Loucy (cell line): ENCODE data around the gene TUSC1.
"Not testable (repeated sequence)": the region's sequence is repeated elsewhere in the genome, so short reads cannot be mapped to it uniquely, and the experiment has no call there.

Source experiments
- H2AFZ ChIP-seq: fragments of 200-600 bp; sonication (generic); 2 replicates; pipeline ENCODE4 v1.6.0; 2016; ENCODE audit warnings: antibody characterized with exemption, mild to moderate bottlenecking, low read length, moderate library complexity
- H3F3A ChIP-seq: fragments of 200-600 bp; 2 replicates; pipeline ENCODE4 v1.6.0; 2016; ENCODE audit warnings: antibody characterized with exemption, low read depth, mild to moderate bottlenecking
- H3K27me3 ChIP-seq: fragments of 200-600 bp; sonication (generic); 2 replicates; pipeline ENCODE4 v1.6.1; 2014; ENCODE audit warnings: low read length, mild to moderate bottlenecking; ENCODE audit not compliant: insufficient read depth, poor library complexity, severe bottlenecking
- H3K36me3 ChIP-seq: fragments of 200-600 bp; sonication (generic); 2 replicates; pipeline ENCODE4 v1.6.1; 2016; ENCODE audit warnings: low read length; ENCODE audit not compliant: insufficient read depth
- H3K4me1 ChIP-seq: fragments of 200-600 bp; sonication (generic); 2 replicates; pipeline ENCODE4 v1.5.1; 2014; ENCODE audit warnings: low read length, mild to moderate bottlenecking; ENCODE audit not compliant: insufficient read depth, poor library complexity, severe bottlenecking
- H3K4me2 ChIP-seq: fragments of 200-600 bp; sonication (generic); 2 replicates; pipeline ENCODE4 v1.6.0; 2014; ENCODE audit warnings: antibody characterized with exemption, low read length, low read depth, mild to moderate bottlenecking; ENCODE audit not compliant: poor library complexity, severe bottlenecking
- H3K4me3 ChIP-seq: fragments of 200-600 bp; sonication (generic); 2 replicates; pipeline ENCODE4 v1.5.1; 2014; ENCODE audit warnings: low read length, mild to moderate bottlenecking, mixed read lengths; ENCODE audit not compliant: poor library complexity, severe bottlenecking
- H3K79me2 ChIP-seq: fragments of 200-600 bp; sonication (generic); 2 replicates; pipeline ENCODE4 v1.6.1; 2014; ENCODE audit warnings: low read length; ENCODE audit not compliant: insufficient read depth
- H3K9ac ChIP-seq: fragments of 200-600 bp; sonication (generic); 2 replicates; pipeline ENCODE4 v1.6.0; 2014; ENCODE audit warnings: mild to moderate bottlenecking, low read depth, low read length, moderate library complexity; ENCODE audit not compliant: poor library complexity, severe bottlenecking
- H3K9me2 ChIP-seq: fragments of 200-600 bp; sonication (generic); replicated peaks from 2 replicates; pipeline ENCODE4 v1.6.1; 2016; ENCODE audit warnings: low read depth, low read length, mixed read lengths
- H3K9me3 ChIP-seq: fragments of 200-600 bp; sonication (generic); 2 replicates; pipeline ENCODE4 v1.6.1; 2014; ENCODE audit warnings: mild to moderate bottlenecking, antibody characterized with exemption, low read length, low read depth; ENCODE audit not compliant: insufficient read depth
- H4K20me1 ChIP-seq: fragments of 200-600 bp; sonication (generic); 2 replicates; pipeline ENCODE4 v1.6.0; 2014; ENCODE audit warnings: antibody characterized with exemption, low read length, mild to moderate bottlenecking; ENCODE audit not compliant: insufficient read depth, poor library complexity, severe bottlenecking
- CTCF ChIP-seq: fragments of 200-600 bp; sonication (generic); conservative IDR thresholded peaks from 2 replicates; pipeline ENCODE4 v1.5.1; 2014; ENCODE audit warnings: mild to moderate bottlenecking, antibody characterized with exemption, low read length
- EZH2phosphoT487 ChIP-seq: fragments of 200-600 bp; IDR thresholded peaks from 2 replicates; pipeline ENCODE4 v1.6.1; 2018; ENCODE audit warnings: antibody characterized with exemption, mild to moderate bottlenecking, moderate library complexity, borderline replicate concordance

The TUSC1 gene

GRCh38 chr9:25703701-25704357 lies 25.6 kb upstream of the TUSC1 start:
- Histone ChIP-seq H2AFZ (no peak overlapping the region), H3K9ac (no peak overlapping the region), H3K4me2 (no peak overlapping the region), H3K27me3 (no peaks in the 10 kb centered on the region), H3K4me1 (no peaks in the 10 kb centered on the region), H3F3A (no peaks in the 10 kb centered on the region), H3K9me3 (no peaks in the 10 kb centered on the region), H3K79me2 (no peaks in the 10 kb centered on the region), H3K4me3 (no peak overlapping the region), H4K20me1 (no peaks in the 10 kb centered on the region), H3K36me3 (no peaks in the 10 kb centered on the region), H3K9me2 (no peaks in the 10 kb centered on the region)
- TF ChIP-seq EZH2phosphoT487 (no peak), CTCF (no peak)

- Histone ChIP-seq H3K4me2 (no peak overlapping the region), H3K27me3 (no peaks in the 10 kb centered on the region), H2AFZ (no peak overlapping the region), H3K9me2 (no peaks in the 10 kb centered on the region), H4K20me1 (no peaks in the 10 kb centered on the region), H3K9ac (no peak overlapping the region), H3K36me3 (no peaks in the 10 kb centered on the region), H3K4me1 (no peaks in the 10 kb centered on the region), H3K79me2 (no peaks in the 10 kb centered on the region), H3K4me3 (no peak overlapping the region), H3F3A (no peaks in the 10 kb centered on the region), H3K9me3 (no peaks in the 10 kb centered on the region)
- TF ChIP-seq CTCF (no peak), EZH2phosphoT487 (no peak)
Measured at GRCh38 chr9:25702536-25702935, 24.3 kb upstream of the TUSC1 start.

GRCh38 chr9:25700899-25701298 lies 22.7 kb upstream of the TUSC1 start:
- H2AFZ ChIP-seq, H4K20me1 ChIP-seq, H3K4me2 ChIP-seq, H3F3A ChIP-seq, H3K9ac ChIP-seq, H3K36me3 ChIP-seq, H3K4me1 ChIP-seq, H3K9me2 ChIP-seq, H3K4me3 ChIP-seq, H3K27me3 ChIP-seq, H3K79me2 ChIP-seq, H3K9me3 ChIP-seq: not testable (repeated sequence)

- H3K27me3 ChIP-seq = no peaks in the 10 kb centered on the region
- H3K4me2 ChIP-seq = no peak overlapping the region
- H3K79me2 ChIP-seq = no peaks in the 10 kb centered on the region
- no peak overlapping the region for H2AFZ ChIP-seq
- no peaks in the 10 kb centered on the region for H3F3A ChIP-seq
- TF ChIP-seq EZH2phosphoT487 (no peak), CTCF (no peak)
- H3K36me3 ChIP-seq = no peaks in the 10 kb centered on the region
- H3K9me2 ChIP-seq = no peaks in the 10 kb centered on the region
- no peak overlapping the region for H3K9ac ChIP-seq
- H3K4me1 ChIP-seq = no peaks in the 10 kb centered on the region
- H4K20me1 ChIP-seq = no peaks in the 10 kb centered on the region
- no peaks in the 10 kb centered on the region for H3K9me3 ChIP-seq
- no peak overlapping the region for H3K4me3 ChIP-seq
Measured at GRCh38 chr9:25700430-25700829, 22.2 kb upstream of the TUSC1 start.
